ENCODE data around the gene CHN2.

DNA sequence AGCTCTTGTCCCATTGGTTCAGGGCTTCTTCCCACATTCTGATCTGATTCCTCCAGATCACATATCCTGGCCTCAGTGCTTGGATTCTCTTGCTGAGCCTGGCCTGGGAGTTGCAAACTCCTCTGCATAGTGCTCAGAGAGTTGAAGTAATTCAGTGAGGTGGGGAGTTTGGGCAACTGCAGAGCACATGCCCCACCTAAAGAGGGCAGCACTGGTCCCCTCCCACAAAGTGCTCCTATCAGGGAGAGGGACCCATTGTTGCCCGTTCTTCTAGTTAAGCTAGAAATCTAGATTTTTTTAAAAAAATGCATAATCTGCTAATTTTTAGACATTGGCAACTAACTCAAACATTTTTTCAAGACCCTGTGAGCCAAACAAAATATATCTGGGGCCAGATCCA is 45.1 kb downstream of the CHN2 start:
- TF ChIP-seq, protein P1, sequence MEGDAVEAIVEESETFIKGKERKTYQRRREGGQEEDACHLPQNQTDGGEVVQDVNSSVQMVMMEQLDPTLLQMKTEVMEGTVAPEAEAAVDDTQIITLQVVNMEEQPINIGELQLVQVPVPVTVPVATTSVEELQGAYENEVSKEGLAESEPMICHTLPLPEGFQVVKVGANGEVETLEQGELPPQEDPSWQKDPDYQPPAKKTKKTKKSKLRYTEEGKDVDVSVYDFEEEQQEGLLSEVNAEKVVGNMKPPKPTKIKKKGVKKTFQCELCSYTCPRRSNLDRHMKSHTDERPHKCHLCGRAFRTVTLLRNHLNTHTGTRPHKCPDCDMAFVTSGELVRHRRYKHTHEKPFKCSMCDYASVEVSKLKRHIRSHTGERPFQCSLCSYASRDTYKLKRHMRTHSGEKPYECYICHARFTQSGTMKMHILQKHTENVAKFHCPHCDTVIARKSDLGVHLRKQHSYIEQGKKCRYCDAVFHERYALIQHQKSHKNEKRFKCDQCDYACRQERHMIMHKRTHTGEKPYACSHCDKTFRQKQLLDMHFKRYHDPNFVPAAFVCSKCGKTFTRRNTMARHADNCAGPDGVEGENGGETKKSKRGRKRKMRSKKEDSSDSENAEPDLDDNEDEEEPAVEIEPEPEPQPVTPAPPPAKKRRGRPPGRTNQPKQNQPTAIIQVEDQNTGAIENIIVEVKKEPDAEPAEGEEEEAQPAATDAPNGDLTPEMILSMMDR (IDR thresholded peaks at IDR 0.05), result peak; percentile 49
- TF ChIP-seq EZH2 (IDR thresholded peaks at IDR 0.05), result no peak
- TF ChIP-seq EZH2phosphoT487 (IDR thresholded peaks at IDR 0.05), result no peak
